ENCODE measurements around the gene ZNF385C. TPM values are rescaled to one million over a fixed set of nuclear protein-coding genes. Genes with fewer than 3 reads are reported as not detected.

The ZNF385C gene
- total and polyA plus RNA-seq, 2 of the 13 experiments (the other 11 are each of a cell fraction or from before 2014, with no cell fraction given) = 2.3 to 6.1 TPM

- peak; percentile 88 for TF ChIP-seq POLR2AphosphoS5 (IDR thresholded peaks at IDR 0.05; ENCODE audit: low read depth, low read length)
- TF ChIP-seq ZNF264 (CRISPR knock-in tag; IDR thresholded peaks at IDR 0.05) = peak; percentile 87; the same call in 1 of the 2 replicates
- peak; percentile 73 for TF ChIP-seq CREM (IDR thresholded peaks at IDR 0.05)
- no peak for TF ChIP-seq CREM (CRISPR knock-in tag; IDR thresholded peaks at IDR 0.05)
- peak; percentile 59; the same call in 1 of the 2 replicates for TF ChIP-seq ZNF609 (CRISPR knock-in tag; IDR thresholded peaks at IDR 0.05; ENCODE audit: borderline replicate concordance)
- peak; percentile 92 for TF ChIP-seq ZC3H13 (CRISPR knock-in tag; IDR thresholded peaks at IDR 0.05)
- peak; percentile 31 for TF ChIP-seq ZNF883 (CRISPR knock-in tag; IDR thresholded peaks at IDR 0.05; ENCODE audit: not compliant biosample characterization)
- peak; percentile 32; the same call in 1 of the 2 replicates for TF ChIP-seq ZBTB40 (IDR thresholded peaks at IDR 0.05)
- peak; percentile 90 for TF ChIP-seq ZBTB40 (CRISPR knock-in tag; IDR thresholded peaks at IDR 0.05)
- peak; percentile 84; the same call in 1 of the 2 replicates for TF ChIP-seq ZNF335 (CRISPR knock-in tag; IDR thresholded peaks at IDR 0.05)
- peak; percentile 75; the same call in 1 of the 2 replicates for TF ChIP-seq ZNF839 (CRISPR knock-in tag; IDR thresholded peaks at IDR 0.05; ENCODE audit: borderline replicate concordance)
- peak; percentile 92 for TF ChIP-seq ZMAT3 (CRISPR knock-in tag; conservative IDR thresholded peaks at IDR 0.05)
- TF ChIP-seq MAFK (conservative IDR thresholded peaks at IDR 0.05 in 1 of 2, IDR thresholded peaks at IDR 0.05 in 1 of 2; ENCODE audit: low read length in 2 of 2) = no peak
- TF ChIP-seq, protein P1, sequence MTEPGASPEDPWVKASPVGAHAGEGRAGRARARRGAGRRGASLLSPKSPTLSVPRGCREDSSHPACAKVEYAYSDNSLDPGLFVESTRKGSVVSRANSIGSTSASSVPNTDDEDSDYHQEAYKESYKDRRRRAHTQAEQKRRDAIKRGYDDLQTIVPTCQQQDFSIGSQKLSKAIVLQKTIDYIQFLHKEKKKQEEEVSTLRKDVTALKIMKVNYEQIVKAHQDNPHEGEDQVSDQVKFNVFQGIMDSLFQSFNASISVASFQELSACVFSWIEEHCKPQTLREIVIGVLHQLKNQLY (CRISPR knock-in tag; IDR thresholded peaks at IDR 0.05) = 0 out of 2 replicates have a peak, but pooled peaks have one; percentile 52
- peak; percentile 91; the same call in 1 of the 2 replicates for TF ChIP-seq GATAD2A (CRISPR knock-in tag; IDR thresholded peaks at IDR 0.05)
Measured at GRCh38 chr17:42016941-42017865, 81.1 kb downstream of the ZNF385C start, which contains the start of gene DNAJC7 (continued).
